ENCODE results near the gene GNAQ.

- no peak for TF ChIP-seq MAX (IDR thresholded peaks at IDR 0.05)
- no peak for TF ChIP-seq SAP130 (CRISPR knock-in tag; IDR thresholded peaks at IDR 0.05; ENCODE audit: low read depth)
- TF ChIP-seq ZBTB46 (CRISPR knock-in tag; IDR thresholded peaks at IDR 0.05; ENCODE audit: borderline replicate concordance) = no peak
Observed at GRCh38 chr9:78029551-78030295, 1.9 kb downstream of the GNAQ start.

Measured in HepG2 (cell line).